Middle frontal gyrus (tissue), 1 donor: Measurements from ENCODE around the gene RTN4R.
"Not testable (repeated sequence)": the region's sequence is repeated elsewhere in the genome, so short reads cannot be mapped to it uniquely, and the experiment has no call there.

ENCODE experiments used
- DNase-seq: peaks from one replicate; pipeline ENCODE4 v3.0.0-alpha.2; 2015; ENCODE audit warnings: low spot score; ENCODE audit errors: extremely low spot score

Gene RTN4R

GRCh38 chr22:20286784-20287423, 18.8 kb upstream of the RTN4R start:
- not testable (repeated sequence) for DNase-seq

GRCh38 chr22:20286312-20286660, 18.2 kb upstream of the RTN4R start:
- not testable (repeated sequence) for DNase-seq

DNA sequence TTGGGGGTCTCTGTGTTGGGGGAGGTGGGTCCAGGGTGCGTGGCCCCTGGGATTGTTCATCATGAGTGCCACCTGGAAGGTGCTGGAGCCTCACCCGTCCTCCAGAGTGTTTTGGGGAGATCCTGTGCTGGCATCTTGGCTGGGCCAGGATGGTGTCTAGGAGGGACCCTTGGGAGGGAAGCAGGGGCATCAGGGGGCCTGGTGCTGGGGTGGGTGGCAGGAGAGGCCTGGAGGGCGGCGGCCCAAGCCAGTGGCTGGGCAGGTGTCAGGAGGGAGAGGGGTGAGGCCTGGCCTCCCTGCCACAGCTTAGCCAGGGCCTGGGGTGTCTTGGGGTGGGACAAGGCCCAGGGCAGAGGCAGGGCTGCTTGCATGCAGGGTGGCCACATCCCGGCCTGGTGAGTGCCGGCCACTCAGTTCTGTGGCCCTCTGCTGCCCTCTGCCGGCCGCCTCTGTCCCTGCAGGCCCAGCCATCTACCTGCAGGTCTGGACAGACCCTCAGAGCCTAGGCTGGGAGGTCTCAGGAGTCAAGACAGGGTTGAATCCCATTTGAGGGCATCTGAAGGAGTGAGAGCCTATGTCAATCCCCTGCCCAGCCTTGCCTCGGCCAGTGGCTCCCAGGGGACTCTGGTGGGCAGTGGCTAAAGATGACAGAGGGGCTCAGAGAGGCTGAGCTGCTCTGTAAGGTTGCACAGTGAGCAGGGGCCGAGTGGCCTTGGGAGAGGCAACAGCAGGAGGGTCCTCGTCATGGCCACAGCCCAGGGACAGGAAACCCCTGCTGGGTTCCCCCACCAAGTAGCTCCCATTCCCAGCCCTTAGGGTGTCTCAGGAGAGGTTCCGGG, 17.6 kb upstream of the RTN4R start:
- not testable (repeated sequence) for DNase-seq

DNA sequence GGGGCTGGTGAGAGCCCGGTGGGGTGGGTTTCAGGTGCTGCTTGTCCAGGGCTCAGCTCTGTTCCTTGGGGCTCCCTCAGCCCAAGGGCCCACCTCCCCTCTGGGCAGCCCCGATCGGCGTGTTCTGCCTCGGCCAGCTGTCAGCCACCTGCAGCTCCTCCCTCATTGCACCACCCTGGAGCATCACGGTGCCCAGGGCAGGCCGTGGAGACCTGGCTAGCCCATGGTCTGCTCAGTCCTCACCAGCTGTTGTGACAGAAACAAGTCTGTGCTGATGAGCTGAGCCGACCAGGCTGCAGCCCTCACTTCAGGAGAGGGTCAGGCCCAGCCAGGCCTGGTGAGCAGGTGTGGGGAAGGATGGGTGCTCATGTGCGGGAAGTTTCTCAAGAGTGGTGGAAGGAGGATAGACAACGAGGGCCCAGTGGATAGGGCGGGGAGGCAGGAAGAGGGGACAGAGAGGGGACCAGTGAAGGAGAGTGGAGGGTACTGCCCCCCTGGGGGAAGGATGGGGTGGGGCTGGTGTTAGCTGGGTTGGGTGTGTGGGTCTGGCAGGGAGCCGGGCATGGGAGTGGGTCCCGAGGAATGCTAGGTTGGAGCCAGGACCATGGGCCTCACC, 16.5 kb upstream of the RTN4R start:
- DNase-seq, result no peak

DNA sequence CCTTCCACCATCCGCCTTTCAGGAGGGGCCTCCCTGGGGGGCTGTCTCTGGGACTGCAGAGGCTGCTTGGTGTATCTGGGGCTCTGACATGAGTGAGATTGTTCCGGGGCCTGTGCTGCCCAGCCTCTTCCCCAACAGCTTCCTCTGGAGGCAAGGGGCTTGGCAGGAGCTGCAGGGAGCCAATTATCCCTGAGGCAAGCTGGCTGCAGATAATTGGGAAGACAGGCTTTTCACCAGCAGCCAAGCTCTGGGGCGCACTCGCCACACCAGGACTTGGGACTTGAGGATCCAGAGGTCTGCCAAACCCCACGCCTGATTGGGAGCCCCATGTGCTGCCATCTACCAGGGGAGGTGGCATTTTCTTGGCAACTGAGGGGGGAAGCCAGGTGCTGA, 15.6 kb upstream of the RTN4R start:
- no peak for DNase-seq

- DNase-seq, result no peak
Observed at GRCh38 chr22:20282901-20283673, 15.0 kb upstream of the RTN4R start.

DNA sequence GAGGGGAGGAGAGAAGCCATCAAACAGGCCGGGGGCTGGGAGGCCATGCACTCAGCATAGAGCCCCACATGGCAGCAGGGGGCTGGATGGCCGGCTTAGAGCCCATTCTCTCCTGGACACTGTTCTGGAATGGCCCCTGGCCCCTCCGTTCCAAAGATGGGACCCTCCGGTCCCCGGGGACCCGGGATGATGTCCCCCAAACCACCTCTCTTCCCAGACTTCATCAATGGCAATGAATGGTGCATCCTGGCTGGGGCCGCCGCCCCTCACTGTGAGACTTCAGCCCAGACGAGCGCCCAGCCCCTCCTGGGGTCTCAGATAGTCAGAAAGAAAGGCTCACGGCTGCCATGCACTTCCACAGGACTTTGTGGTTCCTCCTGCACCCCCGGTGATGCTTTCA, 13.8 kb upstream of the RTN4R start:
- no peak for DNase-seq

DNA sequence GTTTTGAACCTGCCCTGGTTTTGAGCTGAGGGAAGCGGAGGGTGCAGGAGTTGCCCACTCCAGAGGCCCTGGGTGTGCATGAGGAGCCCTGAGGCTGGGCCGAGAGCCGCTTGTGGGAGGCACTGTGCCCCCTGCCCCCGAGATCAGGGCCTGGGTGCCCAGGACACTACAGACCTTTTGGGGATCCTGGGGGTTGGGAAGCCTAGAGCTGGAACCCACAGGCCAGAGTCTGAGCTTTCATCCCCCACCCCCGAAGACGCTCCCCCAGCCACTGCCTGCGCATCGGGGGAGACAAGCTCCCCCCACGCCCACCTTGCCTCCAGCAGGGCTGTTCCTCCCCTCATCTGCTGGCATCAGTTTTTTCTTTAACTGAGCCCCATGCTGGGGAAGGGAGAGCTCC, 13.4 kb upstream of the RTN4R start:
- DNase-seq, result not testable (repeated sequence)

DNA sequence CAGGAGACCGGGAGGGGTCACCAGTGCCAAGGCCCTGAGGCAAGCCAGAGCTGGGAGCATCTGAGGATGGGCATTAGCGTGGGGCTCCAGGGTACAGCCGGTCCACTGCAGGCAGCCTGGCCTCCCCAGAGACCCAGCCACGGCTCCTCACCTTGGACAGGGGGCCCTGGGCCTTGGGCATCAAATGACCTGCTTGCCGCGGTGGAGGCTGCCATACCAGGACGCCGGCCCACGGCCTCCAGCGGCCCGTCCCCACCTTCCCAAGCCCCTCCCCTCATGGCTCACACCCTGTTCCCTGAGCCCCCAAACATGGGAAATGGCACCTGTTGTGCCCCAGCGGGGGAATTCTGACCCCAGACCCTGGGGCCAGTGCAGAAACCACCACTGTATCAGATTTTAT, 12.7 kb upstream of the RTN4R start:
- DNase-seq, result no peak

DNA sequence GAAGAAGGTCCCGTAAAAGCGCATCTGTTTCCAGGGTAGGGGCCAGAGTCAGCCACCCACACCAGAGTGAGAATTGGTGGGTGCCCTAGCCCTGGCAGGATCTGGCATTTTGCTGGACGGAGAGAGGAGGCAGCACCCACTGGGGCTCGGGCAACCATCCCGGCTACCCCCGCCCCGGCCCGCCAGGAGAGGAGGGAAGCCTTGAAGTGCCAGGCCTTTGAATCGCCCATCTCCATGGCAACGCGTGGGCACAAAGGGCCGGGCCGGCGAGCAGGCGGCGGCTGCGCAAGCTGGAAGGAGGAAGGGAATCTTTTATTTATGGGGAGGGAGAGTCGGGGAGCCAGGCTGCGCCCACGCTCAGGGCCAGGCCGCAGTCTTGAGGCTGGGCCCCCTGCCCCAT, 12.0 kb upstream of the RTN4R start:
- not testable (repeated sequence) for DNase-seq

- DNase-seq, result no peak
Observed at GRCh38 chr22:20279662-20280134, 11.6 kb upstream of the RTN4R start.

- DNase-seq, result not testable (repeated sequence)
Observed at GRCh38 chr22:20278726-20279490, 10.8 kb upstream of the RTN4R start.

DNA sequence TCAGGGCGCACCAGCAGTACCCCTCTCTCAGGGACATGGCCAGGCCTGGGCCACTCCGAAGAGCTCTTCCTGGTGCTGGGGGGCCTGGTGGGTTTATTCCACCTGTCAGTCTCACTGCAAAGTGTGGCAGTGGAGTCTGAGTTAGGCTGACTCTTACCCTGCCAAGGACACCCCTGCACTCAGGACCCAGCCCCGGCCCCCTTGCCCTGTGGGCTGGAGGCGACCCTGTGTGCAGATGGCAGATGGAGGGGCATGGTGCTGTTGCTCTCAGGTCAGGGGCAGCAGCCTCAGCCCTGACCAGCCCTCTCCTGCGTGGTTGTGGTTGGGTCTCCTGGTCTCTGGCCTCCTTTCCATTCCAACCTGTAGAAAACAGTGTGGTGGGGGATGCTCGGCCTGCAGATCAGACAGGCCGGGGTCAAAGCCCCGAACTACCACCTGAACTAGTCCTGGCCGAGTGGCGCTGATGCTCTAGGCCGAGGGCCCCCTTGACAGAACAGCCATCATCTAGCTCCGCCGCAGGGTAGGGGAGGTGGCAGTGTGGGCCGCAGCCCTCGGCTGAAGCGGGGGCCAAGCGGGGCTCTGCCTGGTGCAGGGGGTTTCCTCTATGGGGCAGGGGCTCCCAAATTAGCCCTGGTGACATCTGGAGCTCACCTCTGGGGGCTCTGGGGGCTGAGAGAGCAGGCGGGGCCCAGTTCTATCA, 10.0 kb upstream of the RTN4R start:
- not testable (repeated sequence) for DNase-seq

GRCh38 chr22:20276468-20276867, 8.3 kb upstream of the RTN4R start:
- no peak for DNase-seq

DNA sequence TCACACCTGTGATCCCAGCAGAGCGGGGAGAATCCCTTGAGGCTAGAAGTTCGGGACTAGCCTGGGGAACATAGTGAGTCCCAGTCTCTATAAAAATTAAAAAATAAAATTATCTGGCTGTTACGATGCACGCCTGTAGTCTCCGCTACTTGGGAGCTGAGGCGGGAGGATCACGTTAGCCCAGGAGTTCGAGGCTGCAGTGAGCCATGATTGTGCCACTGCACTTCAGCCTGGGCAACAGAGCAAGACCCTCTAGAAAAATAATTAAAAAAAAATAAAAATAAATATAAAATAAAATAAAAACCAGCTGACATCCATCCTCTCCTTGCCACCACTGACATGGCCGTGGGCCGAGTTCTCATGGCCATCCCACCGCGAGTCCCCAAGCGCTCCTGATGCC, 7.7 kb upstream of the RTN4R start:
- no peak for DNase-seq

DNA sequence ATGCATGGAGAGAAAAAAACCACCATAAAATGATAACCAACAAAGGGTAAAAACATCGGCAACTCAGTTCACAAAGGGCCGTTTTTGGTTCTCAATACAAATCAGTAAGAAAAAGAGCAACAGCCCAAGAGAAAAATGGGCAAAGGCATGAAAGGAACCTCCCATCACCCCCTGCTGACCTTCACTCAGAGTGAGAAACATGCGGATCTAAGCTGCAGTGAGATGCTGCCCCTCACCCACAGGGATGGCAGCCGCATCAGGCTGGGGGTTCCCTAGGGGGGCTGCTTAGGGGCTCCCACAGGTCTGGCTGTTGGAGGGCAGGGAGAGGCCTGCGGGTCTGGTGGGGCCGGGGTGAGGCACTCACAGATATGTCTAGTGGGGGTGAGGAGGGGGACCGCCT, 7.2 kb upstream of the RTN4R start:
- not testable (repeated sequence) for DNase-seq

DNA sequence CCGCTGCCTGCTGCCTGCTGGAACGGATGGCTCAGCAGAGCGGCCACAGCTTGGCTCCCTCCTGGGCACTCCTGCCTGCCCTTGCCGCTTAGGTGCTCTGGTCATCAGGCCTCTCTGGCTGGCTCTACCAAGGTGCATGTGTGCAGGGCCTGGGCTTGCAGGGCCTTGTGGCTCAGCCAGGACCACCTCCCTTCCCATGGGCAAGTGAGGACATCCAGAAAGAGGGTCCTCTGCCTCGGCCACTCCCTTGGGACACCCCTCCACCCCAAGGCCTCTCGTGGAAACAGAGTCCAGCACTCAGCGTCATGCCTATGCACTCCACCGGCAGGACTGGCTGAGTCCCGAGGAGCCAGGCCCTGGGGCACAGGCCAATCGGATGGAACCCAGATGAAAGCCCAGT, 6.3 kb upstream of the RTN4R start:
- DNase-seq, result not testable (repeated sequence)

- DNase-seq, result no peak
Observed at GRCh38 chr22:20273758-20274181, 5.7 kb upstream of the RTN4R start.

- no peak for DNase-seq
Observed at GRCh38 chr22:20272700-20273099, 4.6 kb upstream of the RTN4R start.

GRCh38 chr22:20272174-20272573, 4.1 kb upstream of the RTN4R start:
- DNase-seq, result no peak
